Bronchial epithelial cell (primary cell): Measurements from ENCODE around the gene KCNK7. TPM values are rescaled to one million over a fixed set of nuclear protein-coding genes. Genes with fewer than 3 reads are reported as not detected.
A peak's percentile ranks its signal among the peaks of the same experiment; 100 is the strongest.
"Not testable (repeated sequence)": the region's sequence is repeated elsewhere in the genome, so short reads cannot be mapped to it uniquely, and the experiment has no call there.

Experiments used
- DNase-seq: peaks from one replicate; pipeline ENCODE4 v3.0.0-alpha.2; 2010; ENCODE audit warnings: low read depth
- FAIRE-seq: peaks from 2 replicates; lab custom pipeline; 2011; peaks lifted over from hg19 to GRCh38; lab: Jason Lieb, UNC
- H3K27me3 ChIP-seq: 2 replicates; pipeline ENCODE4 v1.5.1; 2011; ENCODE audit warnings: low read length; ENCODE audit not compliant: control insufficient read depth, insufficient read depth
- H3K36me3 ChIP-seq: 2 replicates; pipeline ENCODE4 v1.5.1; 2011; ENCODE audit warnings: low read length; ENCODE audit not compliant: control insufficient read depth, insufficient read depth
- H3K4me3 ChIP-seq: 2 replicates; pipeline ENCODE4 v1.5.1; 2011; ENCODE audit warnings: mild to moderate bottlenecking, low read depth, low read length, control low read depth
- total RNA-seq: library from RNA; depleted of rRNA; stranded (reverse); fragments of >200 nt; gene quantifications from 2 replicates; pipeline ENCODE4 v1.2.1, GENCODE V29; 2014
- TF ChIP-seq, protein P1 (sequence below): IDR thresholded peaks from 2 replicates; pipeline ENCODE4 v1.5.1; 2011; ENCODE audit warnings: mild to moderate bottlenecking, moderate library complexity, low read length, control low read depth, inconsistent platforms; ENCODE audit not compliant: insufficient read depth, severe bottlenecking

The KCNK7 gene
- total RNA-seq, 1 donor from 2014 or later: 0.79 TPM

DNA sequence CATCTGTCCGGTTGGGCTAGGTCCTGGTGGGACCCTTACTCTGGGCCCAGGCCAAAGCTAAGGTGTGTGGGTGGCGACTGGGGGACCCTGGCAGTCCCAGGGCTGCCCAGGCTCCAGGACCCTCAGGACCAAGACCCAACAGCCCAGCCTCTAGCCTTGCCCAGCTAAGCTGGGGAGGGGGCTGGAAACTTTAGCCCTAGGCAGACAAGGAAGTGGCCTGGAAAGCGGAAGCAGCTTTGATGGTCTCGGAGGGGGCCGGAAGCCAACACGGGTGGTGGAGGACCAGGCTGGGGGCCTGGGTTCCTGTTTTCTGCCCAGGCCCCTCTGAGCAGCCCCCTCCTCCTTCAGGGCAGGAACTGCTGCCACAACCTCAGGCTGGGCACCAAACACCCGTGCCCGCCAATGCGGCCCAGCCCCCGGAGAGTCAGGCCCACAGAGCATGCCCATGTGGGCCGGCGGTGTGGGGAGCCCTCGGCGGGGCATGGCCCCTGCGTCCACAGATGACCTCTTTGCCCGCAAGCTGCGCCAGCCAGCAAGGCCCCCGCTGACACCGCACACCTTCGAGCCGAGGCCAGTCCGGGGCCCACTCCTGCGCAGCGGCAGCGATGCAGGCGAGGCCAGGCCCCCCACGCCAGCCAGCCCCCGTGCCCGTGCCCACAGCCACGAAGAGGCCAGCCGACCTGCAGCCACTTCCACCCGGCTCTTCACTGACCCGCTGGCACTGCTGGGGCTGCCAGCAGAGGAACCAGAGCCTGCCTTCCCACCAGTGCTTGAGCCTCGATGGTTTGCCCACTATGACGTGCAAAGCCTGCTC is 45.1 kb upstream of the KCNK7 start:
- Histone ChIP-seq H3K36me3 (peaks cover 8% of the 10 kb centered on the region), H3K4me3 (no peak overlapping the region)

DNA sequence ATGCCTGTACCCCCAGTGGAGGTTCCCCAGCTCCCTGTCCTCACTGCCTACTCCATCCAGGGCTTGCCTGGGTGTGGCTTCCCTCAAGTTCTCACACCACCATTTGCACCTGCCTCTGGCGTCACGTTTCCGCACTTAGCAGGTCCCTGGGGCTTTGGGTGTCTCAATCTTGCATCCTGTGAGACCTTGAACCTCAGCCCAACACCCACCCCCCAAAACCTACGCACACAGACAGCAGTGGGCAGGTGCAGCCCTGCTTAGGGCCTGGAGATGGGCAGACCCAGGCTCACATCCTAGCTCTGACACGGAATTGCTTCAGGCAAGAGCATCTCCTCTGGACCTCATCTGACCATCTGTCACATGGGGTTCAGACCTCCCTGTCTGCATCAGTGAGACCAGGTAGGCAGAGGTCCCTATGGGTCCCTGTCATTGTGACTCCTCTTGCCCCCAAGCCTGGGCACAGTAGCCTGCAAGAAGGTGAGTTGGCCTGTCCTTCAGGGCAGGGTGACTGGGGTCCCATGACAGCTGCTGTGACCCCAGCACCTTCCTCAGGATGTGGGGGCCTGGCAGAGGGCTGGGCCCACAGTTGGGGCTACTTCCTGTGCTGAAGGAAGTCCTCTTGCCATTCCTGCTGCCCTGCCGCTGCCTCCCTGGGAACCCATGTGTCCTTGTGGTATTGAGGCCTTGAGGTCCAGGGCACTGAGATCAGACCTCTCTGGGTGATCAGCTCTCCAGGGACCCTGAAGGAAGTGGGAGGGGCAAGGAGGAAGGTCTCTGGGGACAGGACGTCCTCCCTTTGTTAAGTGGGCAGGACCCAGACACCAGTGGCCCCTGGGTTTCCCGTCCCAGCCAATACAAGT is 44.3 kb upstream of the KCNK7 start:
- TF ChIP-seq, protein P1, sequence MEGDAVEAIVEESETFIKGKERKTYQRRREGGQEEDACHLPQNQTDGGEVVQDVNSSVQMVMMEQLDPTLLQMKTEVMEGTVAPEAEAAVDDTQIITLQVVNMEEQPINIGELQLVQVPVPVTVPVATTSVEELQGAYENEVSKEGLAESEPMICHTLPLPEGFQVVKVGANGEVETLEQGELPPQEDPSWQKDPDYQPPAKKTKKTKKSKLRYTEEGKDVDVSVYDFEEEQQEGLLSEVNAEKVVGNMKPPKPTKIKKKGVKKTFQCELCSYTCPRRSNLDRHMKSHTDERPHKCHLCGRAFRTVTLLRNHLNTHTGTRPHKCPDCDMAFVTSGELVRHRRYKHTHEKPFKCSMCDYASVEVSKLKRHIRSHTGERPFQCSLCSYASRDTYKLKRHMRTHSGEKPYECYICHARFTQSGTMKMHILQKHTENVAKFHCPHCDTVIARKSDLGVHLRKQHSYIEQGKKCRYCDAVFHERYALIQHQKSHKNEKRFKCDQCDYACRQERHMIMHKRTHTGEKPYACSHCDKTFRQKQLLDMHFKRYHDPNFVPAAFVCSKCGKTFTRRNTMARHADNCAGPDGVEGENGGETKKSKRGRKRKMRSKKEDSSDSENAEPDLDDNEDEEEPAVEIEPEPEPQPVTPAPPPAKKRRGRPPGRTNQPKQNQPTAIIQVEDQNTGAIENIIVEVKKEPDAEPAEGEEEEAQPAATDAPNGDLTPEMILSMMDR: no peak
- DNase-seq: no peak
- H3K27me3 ChIP-seq: no peaks in the 10 kb centered on the region
- no peak overlapping the region for H3K4me3 ChIP-seq
- no peak for FAIRE-seq
- H3K36me3 ChIP-seq: peaks cover 15% of the 10 kb centered on the region

More for the DNA sequence above, 45.1 kb upstream of the KCNK7 start:
- FAIRE-seq (no peak), DNase-seq (no peak)
- TF ChIP-seq, protein P1: no peak
- no peaks in the 10 kb centered on the region for H3K27me3 ChIP-seq

DNA sequence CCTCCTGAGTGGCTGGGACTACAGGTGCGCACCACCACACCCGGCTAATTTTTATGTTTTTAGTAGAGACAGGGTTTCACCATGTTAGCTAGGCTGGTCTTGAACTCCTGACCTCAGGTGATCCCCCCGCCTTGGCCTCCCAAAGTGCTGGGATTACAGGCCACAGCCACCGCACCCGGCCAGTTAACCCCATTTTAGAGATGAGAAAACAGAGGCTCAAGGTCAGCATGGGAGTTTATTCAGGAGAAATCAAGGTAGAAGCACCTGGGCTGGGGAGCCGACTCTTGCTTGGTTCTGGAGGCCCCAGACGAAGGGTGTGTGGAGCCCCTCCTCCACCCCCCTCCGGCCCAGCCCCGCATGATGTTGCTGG is 43.6 kb upstream of the KCNK7 start:
- H3K4me3 ChIP-seq, FAIRE-seq, H3K27me3 ChIP-seq, DNase-seq: not testable (repeated sequence)
- peaks cover 18% of the 10 kb centered on the region for H3K36me3 ChIP-seq

DNA sequence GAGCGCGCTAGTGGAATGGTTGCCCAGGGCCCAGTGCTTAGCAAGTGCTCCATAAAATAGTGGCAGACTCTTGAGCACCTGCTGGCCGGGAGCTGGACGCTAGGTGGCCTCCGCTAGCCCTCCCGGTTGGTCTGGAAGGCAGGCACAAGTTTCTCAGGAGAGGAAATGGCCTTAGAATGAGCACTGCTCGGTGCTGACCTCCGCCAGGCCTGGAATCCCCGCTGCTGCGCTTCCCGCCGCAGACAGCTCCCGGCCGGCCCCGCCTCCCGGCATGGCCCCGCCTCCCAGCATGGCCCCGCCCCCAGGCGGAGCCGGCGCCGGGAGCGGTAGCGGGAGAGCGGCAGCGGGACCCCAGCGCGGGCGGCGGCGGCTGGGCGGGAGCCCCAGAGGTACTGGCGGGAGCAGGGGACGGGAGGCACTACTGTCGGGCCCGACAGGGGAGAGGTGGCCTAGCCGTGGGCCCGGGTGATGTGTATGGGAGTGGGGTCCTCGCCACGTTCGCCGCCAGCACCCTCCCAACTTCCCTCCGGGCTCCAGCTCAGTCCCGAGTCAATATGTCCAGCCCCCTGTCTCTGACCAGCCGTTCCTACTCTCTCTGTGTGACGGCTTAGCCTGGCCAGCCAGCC is 42.3 kb upstream of the KCNK7 start, which contains the start of gene SIPA1:
TSS of gene SIPA1 (plus strand) at position 308 of the 626 bp plus-strand sequence. CDS start 2,821 bp downstream, outside the sequence.
- FAIRE-seq: no peak
- TF ChIP-seq, protein P1: peak; percentile 10
- Histone ChIP-seq H3K36me3 (peaks cover 24% of the 10 kb centered on the region), H3K27me3 (no peaks in the 10 kb centered on the region), H3K4me3 (peak within 1 kb of the TSS; percentile 56)
- peak; percentile 52 for DNase-seq

DNA sequence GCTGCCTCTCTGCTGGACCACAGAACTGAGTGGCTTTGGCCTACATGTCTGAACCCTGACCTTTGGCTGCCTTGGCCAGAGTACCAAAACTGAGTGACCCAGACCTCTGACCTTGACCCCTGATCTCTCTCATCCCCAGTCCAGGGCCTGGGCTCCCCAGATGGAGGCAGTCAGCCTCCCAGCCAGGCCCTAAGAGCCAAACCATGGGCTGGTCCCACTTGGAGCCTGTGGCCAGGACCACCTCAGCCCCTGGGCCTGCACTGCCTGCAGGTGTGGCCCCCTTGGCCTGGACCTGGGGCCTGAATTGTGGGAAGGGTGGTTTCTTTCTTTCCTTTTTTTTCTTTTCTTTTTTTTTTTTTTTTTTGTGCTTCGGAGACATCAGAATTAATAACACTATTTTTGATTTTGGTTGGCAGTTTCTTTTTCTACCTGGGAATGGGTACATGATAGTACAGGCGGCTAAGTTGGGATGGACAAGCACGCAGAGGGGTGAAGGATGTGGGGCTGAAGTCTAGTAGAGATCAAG is 41.5 kb upstream of the KCNK7 start:
- Histone ChIP-seq H3K4me3 (no peak overlapping the region), H3K27me3 (no peaks in the 10 kb centered on the region), H3K36me3 (peaks cover 26% of the 10 kb centered on the region)
- no peak for DNase-seq
- TF ChIP-seq, protein P1: no peak
- no peak for FAIRE-seq
